Erythroblast (primary cell): ENCODE data around the gene LGALS7.

Experiments used
- GATA1 ChIP-seq: IDR thresholded peaks from 2 replicates; pipeline ENCODE4 v1.6.1; 2011; ENCODE audit warnings: low read depth, mild to moderate bottlenecking, control low read depth, low read length, moderate library complexity
- POLR2A ChIP-seq: IDR thresholded peaks from 2 replicates; pipeline ENCODE4 v1.6.1; 2011; ENCODE audit warnings: mild to moderate bottlenecking, low read length

DNA sequence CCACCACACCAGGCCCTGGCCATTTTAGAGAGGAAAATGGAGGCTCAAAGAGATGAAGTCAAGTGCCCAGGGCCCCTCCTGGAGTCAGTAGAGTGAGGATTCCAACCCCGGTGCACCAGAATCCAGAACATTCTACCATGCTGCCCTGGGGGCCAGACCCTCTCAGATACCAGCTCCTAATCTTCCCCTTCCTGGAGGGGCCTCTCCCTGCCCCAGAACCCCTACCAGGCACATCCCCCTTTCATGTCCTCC lies 40.1 kb downstream of the LGALS7 start:
- no peak for TF ChIP-seq POLR2A
- no peak for TF ChIP-seq GATA1
